ENCODE data around the gene MAML2. TPM values are rescaled to one million over a fixed set of nuclear protein-coding genes. Genes with fewer than 3 reads are reported as not detected.

The MAML2 gene
- total RNA-seq, 1 experiment from 2014 or later = 2.7 TPM

GRCh38 chr11:96122601-96123074 is 220.4 kb downstream of the MAML2 start:
- no peak overlapping the region for H2BK120ac ChIP-seq (ENCODE audit: low read depth, low read length, poor library complexity, severe bottlenecking)
- H3K18ac ChIP-seq (ENCODE audit: insufficient read length, low read depth, low read length) = no peak overlapping the region
- H3K27me3 ChIP-seq (ENCODE audit: insufficient read depth, low read length) = no peaks in the 10 kb centered on the region
- H3K23me2 ChIP-seq (ENCODE audit: insufficient read length, low read depth, low read length, poor library complexity, severe bottlenecking) = no peaks in the 10 kb centered on the region
- H3T11ph ChIP-seq (ENCODE audit: low read length) = no peak overlapping the region
- H3K4me1 ChIP-seq (ENCODE audit: insufficient read depth, low read length) = no peaks in the 10 kb centered on the region; the same call in 1 of the 2 replicates
- H3K9me3 Mint-ChIP-seq = no peaks in the 10 kb centered on the region; a peak in 1 of 5 replicates
- H3K9ac ChIP-seq (ENCODE audit: extremely low read depth, insufficient read length, low read length) = no peak overlapping the region
- H3K79me1 ChIP-seq (ENCODE audit: insufficient read depth, low read depth, low read length, poor library complexity, severe bottlenecking) = no peaks in the 10 kb centered on the region
- no peak for DNase-seq
- no CpG with 5 or more reads among the region's 2 CpGs for WGBS (ENCODE audit: extremely low coverage, insufficient read length, low lambda C conversion rate)
- H3K9me3 ChIP-seq (ENCODE audit: control insufficient read depth, low read depth, low read length) = no peaks in the 10 kb centered on the region
- H3K27me3 Mint-ChIP-seq (ENCODE audit: low read depth) = no peaks in the 10 kb centered on the region
- no peaks in the 10 kb centered on the region for H3K79me2 ChIP-seq (ENCODE audit: insufficient read depth, low read length)
- no peak overlapping the region for H3K27ac ChIP-seq (ENCODE audit: insufficient read length, low read depth, low read length)
- TF ChIP-seq CTCF (conservative IDR thresholded peaks at IDR 0.05) = no peak
- no peak overlapping the region for H2BK20ac ChIP-seq (ENCODE audit: low read depth, low read length, poor library complexity, severe bottlenecking)
- no peak overlapping the region for H3K56ac ChIP-seq (ENCODE audit: insufficient read length, low read depth, low read length)
- H3K36me3 Mint-ChIP-seq (ENCODE audit: insufficient read depth in 1 of 3, low read depth in 3 of 3) = no peaks in the 10 kb centered on the region; a peak in 1 of 7 replicates
- H3K4me3 Mint-ChIP-seq = no peak overlapping the region
- no peak overlapping the region for H2BK12ac ChIP-seq (ENCODE audit: insufficient read length, low read depth, low read length)
- H4K91ac ChIP-seq (ENCODE audit: insufficient read length, low read depth, low read length) = no peak overlapping the region
- H3K4ac ChIP-seq (ENCODE audit: low read depth, low read length) = no peak overlapping the region
- no peak overlapping the region for H2BK15ac ChIP-seq (ENCODE audit: low read depth, low read length)
- H4K20me1 ChIP-seq (ENCODE audit: control insufficient read depth, insufficient read depth, insufficient read length) = no peaks in the 10 kb centered on the region
- H3K23ac ChIP-seq (ENCODE audit: insufficient read length, low read depth, low read length) = no peak overlapping the region
- peaks cover 4 to 11% of the 10 kb centered on the region in 2 experiments; a peak in 3 of 4 replicates for H3K4me1 Mint-ChIP-seq
- no peak overlapping the region for H2BK5ac ChIP-seq (ENCODE audit: insufficient read length, low read length)
- no peak overlapping the region for H2AK5ac ChIP-seq (ENCODE audit: insufficient read length, low read length)
- no peak overlapping the region for H4K5ac ChIP-seq (ENCODE audit: insufficient read length, low read depth, low read length)
- H4K8ac ChIP-seq (replicated peaks; ENCODE audit: insufficient read length, low read depth, low read length) = no peak overlapping the region
- no peak overlapping the region for H2AFZ ChIP-seq (ENCODE audit: low read length)
- H3K4me2 ChIP-seq (ENCODE audit: insufficient read depth, insufficient read length, low read length) = no peak overlapping the region
- H3K27ac Mint-ChIP-seq = no peak overlapping the region
- no peak overlapping the region for H3K14ac ChIP-seq (ENCODE audit: insufficient read depth, low read length)
